Measurements from ENCODE around the gene PSMB7.
A peak's percentile ranks its signal among the peaks of the same experiment; 100 is the strongest.

Gene PSMB7

DNA sequence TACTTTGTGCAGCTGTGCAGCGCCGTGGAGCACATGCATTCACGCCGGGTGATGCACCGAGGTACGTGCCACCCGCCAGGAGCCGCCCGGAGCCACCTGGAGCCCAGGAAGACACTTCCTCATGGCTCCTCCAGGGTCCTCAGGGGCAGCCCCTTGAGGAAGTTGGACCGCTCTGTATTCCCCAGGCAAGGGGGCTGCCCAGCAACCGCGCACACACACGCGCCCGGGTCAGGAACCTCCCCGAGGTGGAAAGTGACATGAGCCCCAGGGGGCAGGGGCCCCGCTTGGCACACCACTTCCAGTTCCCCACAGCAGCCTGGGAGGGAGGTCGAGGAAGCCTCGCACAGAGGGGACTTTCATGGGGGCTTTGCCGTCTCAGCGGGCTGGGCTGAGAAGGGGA lies 88.9 kb downstream of the PSMB7 start:
- DNase-seq (ENCODE audit: low read depth), result no peak

DNA sequence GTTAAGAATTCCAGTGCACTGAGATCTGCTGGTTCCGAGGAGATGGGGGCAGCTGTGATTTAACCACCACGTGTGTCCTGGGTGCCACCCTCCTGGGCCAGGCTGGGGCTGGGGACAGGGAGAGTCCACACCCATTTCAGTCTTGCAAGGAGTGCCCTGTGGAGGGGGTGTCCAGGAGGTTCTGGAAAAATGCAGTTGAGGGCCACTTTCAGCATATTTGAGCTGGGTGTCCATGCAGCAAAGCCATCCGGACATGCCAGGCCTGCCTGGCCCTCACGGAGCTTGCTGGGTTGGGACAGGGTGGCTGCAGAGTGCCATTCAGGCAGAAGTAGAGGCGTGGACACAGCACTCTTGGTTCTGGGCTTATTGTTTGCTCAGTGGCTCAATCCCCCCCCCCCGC lies 89.4 kb downstream of the PSMB7 start:
- no peak for DNase-seq (ENCODE audit: low read depth)

DNA sequence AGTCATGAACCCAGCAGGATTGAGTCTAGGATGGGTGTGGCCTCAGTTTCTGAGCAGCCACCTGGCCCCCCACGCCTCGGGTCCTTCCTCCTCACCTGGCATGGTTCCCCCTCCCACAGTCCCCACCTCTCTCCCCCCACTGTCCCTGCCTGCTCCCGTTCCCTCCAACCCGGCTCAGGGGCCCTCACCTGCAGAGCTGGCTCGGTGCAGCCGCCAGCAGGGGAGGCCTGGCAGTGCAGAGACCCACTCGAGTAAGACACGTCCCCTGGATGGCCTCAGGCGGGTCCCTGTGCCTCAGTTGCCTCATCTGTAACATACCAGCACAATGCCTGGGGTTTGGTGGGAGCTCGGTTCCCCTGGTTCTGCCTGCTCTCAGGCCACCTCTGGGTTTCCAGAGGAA lies 91.3 kb downstream of the PSMB7 start:
- DNase-seq (ENCODE audit: low read depth), result no peak

- no peak for DNase-seq (ENCODE audit: low read depth)
These were observed 92.4 kb downstream of the PSMB7 start for GRCh38 chr9:124322618-124323432.

GRCh38 chr9:124321935-124322334 lies 93.3 kb downstream of the PSMB7 start:
- no peak for DNase-seq (ENCODE audit: low read depth)

DNA sequence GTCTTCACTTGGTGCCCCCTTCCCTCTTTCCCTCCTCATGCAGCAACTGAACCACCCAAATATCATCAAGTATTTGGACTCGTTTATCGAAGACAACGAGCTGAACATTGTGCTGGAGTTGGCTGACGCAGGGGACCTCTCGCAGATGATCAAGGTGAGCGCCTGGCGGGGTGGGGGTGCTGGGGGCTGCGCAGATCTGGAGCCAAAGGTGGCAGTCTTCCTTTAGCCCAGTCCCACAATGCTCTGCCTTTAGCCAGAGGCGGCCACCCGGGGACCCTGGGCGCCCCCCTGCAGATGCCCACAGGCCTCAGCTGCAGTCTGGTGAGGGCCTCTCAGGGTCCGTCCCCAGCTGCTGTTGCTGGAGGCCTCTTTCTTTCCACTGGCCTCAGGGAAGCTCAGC lies 93.8 kb downstream of the PSMB7 start:
- DNase-seq (ENCODE audit: low read depth), result no peak

GRCh38 chr9:124320062-124320973 lies 94.9 kb downstream of the PSMB7 start:
- DNase-seq (ENCODE audit: low read depth), result peak; percentile 42

DNA sequence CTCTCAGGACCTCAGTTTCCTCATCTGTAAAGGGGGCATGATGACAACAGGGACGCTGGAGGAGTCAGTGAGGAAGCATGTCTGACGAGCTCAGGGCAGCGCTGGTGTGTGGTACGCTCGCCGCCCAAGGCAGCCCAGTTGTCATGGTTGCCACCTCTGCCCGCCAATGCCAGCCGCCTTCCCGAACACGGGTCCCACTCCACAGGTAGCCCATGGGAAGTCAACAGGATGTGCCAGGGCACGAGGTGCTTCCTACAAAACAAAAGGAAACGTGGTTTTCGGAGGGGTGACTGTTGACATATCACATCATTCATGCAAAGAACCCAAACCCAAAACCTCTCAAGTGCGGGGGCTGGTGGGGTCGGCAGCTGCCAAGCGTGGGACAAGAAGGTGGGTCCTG lies 99.4 kb downstream of the PSMB7 start:
- DNase-seq (ENCODE audit: low read depth), result no peak

DNA sequence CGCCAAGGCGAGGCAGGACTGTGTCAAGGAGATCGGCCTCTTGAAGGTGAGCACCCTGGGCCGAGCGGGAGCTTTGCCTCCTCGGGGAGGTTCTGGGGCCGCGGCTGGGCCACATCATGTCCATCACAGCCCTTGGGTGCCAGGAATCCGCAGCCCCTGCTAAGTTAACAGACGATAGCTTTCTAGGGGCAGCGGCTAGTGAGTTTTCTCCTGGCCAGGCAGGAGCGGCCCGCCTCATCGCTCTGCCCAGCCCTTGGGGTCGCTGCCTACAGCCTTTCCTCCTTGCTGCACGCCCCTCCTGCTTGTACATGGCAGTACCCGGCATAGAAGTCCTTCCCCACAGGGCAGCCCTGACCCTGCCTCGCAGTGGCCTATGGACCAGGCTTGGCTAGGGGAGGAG lies 101.3 kb downstream of the PSMB7 start:
- DNase-seq (ENCODE audit: low read depth), result no peak

DNA sequence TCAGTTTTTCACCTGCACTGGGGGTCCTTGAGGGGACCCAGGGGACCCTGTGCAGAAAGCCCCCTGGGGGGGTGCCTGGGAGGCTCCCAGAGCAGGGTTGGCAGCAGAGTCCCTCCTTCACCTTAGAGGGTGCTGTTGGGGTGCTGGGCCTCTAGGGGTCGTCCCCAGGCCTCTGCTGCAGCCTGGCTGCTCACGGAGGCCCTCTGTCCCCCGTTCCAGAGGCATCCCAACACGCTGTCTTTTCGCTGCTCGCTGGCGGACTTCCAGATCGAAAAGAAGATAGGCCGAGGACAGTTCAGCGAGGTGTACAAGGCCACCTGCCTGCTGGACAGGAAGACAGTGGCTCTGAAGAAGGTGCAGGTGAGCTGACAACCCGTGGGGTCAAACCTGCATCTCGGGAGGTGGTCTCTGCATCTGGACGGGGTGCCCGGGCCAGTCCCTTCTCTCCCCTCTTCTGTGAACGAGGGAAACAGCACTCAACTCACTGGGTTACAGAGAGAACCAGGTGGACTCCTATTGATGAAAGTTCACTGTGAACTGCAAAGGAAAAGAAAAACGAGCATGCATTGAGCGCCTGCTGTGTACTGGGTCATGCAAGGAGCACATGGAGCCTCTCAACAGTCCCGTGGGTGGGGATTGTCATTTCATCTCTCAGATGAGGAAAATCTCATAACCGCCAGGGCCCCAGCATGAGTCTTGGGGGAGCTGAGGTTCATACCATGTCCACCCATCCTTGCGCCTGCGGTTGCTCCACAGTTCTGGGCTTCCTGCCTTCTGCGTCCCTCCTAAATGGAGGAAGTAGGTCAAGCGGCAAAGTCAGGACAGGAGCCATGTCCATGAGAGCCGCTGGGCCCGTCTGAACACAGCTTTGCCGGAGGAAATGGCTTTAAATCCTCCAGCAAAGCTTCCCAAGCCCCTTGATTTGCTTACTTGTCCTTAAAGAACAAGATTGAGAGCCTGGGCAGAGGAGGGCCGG lies 102.7 kb downstream of the PSMB7 start:
- DNase-seq (ENCODE audit: low read depth), result no peak

DNA sequence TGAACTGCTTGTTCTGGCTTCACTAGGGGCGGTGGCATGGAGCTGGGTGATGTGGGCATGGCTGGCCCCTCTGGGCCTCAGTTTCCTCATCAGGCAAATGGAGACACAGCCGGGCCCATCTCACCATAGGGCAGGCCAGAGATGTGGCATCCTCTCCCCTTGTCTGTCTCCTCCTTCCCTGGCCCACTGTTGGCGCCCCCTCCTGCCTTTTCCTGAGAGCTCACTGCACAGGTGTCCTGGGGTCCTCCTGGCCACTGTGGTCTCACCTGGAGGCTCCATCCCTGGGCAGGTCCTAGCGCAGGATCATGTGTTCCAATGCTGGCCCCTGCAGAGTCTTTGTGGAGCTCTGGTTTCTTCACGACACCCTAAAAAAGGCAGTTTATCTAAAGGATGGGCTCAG lies 104.0 kb downstream of the PSMB7 start:
- no peak for DNase-seq (ENCODE audit: low read depth)

DNA sequence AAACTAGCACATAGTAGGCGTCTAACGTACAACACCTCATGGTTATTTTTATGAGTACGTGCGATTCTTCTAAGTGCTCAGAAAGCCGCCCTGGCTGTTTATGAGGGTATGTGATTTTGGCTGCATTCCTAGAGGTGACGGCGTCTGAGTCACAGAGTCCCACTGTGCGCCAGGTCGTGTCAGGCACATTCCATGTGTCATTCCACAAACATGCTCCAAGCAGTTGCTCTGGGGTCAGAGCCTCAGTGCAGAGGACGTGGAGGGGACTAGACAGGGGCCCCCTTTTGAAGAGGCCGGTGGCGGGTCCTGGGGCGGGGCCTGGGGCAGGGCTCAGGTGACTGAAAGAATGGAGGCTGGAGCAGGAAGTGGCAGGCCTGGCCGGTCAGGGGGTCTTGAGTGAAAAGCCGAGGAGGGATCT lies 105.6 kb downstream of the PSMB7 start:
- DNase-seq (ENCODE audit: low read depth), result no peak

- DNase-seq (ENCODE audit: low read depth), result no peak
These were observed 106.4 kb downstream of the PSMB7 start for GRCh38 chr9:124308606-124309491.

- no peak for DNase-seq (ENCODE audit: low read depth)
These were observed 107.7 kb downstream of the PSMB7 start for GRCh38 chr9:124307379-124308030.

DNA sequence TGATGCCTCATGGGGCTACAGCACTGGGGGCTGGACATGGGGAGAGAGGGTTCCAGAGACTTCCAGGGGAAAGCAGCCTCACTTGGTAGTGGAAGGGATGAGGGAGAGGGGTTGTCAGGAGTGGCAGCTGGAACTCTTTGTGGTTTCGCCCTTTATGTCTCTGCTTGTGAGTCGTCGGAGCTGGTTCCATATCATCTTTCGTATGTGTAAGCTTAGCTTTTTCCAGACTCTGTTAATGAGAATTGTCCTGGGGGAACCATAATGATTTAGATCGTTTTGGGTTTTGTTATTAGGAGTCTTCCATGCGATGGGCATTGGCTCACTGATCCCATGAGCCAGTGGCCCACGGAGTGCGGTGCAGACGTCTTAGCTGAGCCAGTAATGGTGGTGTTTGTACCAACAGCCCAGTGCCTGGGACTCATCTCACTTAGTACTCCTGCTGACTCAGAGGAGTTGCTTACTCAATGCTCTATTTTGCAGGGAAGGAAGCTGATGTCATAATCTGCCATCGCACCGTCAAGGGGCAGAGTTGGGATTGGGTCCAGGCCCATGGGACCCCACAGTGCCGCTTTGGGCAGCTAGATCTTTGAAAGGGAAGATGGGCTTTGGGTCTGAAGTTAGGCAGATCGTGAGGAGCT lies 109.0 kb downstream of the PSMB7 start:
- no peak for DNase-seq (ENCODE audit: low read depth)

- DNase-seq (ENCODE audit: low read depth), result no peak
These were observed 111.0 kb downstream of the PSMB7 start for GRCh38 chr9:124304285-124304684.

DNA sequence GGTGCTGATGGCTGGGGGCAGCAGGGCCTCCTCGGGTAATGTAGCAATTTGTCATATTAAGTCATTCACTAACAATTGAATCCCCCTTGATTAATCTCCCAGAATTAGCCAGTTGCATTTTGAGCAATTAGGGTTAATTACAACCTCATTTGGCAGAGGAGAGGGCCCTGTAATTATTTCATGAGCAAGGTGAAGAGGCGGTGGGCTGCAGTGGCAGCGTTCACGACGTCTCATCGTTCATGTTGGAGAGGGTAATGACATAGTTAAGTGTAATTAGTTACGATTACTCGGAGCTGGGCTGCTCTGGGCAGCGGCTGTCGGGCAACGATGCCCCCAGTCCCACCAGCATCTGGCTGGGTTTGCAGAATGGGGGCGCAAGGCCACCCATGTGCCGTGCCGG lies 111.5 kb downstream of the PSMB7 start:
- DNase-seq (ENCODE audit: low read depth), result no peak
